Parathyroid adenoma (tissue), 2 donors: ENCODE results near the gene USP28.
A peak's percentile ranks its signal among the peaks of the same experiment; 100 is the strongest.

Source experiments
- H2AFZ ChIP-seq: fragments of 300-600 bp; sonication (generic); one replicate; pipeline ENCODE4 v1.7.0; 2017; ENCODE audit warnings: antibody characterized with exemption, mild to moderate bottlenecking
- H3K27ac ChIP-seq: fragments of 300-600 bp; sonication (generic); one replicate; pipeline ENCODE4 v1.7.0; 2017
- H3K27me3 ChIP-seq: fragments of 300-600 bp; sonication (generic); one replicate; pipeline ENCODE4 v1.7.0; 2017; ENCODE audit warnings: low read length; ENCODE audit not compliant: control insufficient read depth, insufficient read depth
- H3K36me3 ChIP-seq: fragments of 300-600 bp; sonication (generic); one replicate; pipeline ENCODE4 v1.7.0; 2017; ENCODE audit warnings: low read length; ENCODE audit not compliant: control insufficient read depth, insufficient read depth
- H3K4me1 ChIP-seq: fragments of 300-600 bp; sonication (generic); one replicate; pipeline ENCODE4 v1.7.0; 2017; ENCODE audit warnings: control low read depth
- H3K4me2 ChIP-seq: fragments of 300-600 bp; sonication (generic); one replicate; pipeline ENCODE4 v1.7.0; 2017; ENCODE audit warnings: low read length
- H3K4me3 ChIP-seq: fragments of 300-600 bp; sonication (generic); one replicate; pipeline ENCODE4 v1.7.0; 2017; ENCODE audit warnings: low read depth, low read length
- H3K79me2 ChIP-seq: fragments of 300-600 bp; sonication (generic); one replicate; pipeline ENCODE4 v1.7.0; 2017; ENCODE audit warnings: control low read depth
- H3K9ac ChIP-seq: fragments of 300-600 bp; sonication (generic); one replicate; pipeline ENCODE4 v1.7.0; 2017; ENCODE audit warnings: mild to moderate bottlenecking
- H3K9me3 ChIP-seq: fragments of 300-600 bp; sonication (generic); one replicate; pipeline ENCODE4 v1.7.0; 2017; ENCODE audit warnings: low read length; ENCODE audit not compliant: control insufficient read depth
- TF ChIP-seq, protein P1 (sequence below): fragments of 300-600 bp; sonication (generic); IDR thresholded peaks from one replicate; pipeline ENCODE4 v1.7.0; 2017; ENCODE audit warnings: antibody characterized with exemption, mild to moderate bottlenecking
- donor health status: primary hyperparathyroidism.

Gene USP28

DNA sequence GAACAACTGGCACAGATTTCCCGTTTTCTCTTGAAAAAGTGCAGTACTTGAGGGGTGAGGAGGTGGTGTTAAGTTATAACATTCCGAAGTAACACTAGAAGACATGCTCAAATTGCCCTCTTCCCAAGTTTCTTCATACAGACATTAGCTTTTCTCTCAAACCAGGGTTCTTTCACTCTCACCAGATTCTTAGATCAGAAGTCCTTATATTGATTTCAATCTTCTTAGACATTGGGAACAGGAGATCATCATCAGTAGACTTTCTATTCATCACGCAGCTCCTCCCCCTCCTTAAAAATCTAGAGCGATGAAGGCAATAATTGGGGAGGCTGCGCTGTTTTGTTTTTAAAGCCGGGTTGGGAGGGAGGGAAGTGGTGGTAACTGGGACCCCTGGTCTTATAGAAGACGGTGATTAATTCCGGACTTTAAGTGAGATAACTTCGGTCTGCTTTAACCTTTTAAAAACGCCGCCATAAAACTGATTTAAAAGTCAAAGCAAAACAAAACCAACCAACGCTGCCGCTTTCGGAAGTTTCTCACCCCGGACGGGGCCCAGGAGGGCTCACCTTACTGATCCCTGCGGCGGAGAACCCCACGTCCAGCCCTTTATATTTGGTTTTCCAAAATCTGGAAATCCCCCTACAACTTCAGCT lies 665 bp downstream of the USP28 start:
- H3K79me2 ChIP-seq, result peaks cover 2% of the 10 kb centered on the region
- peak overlapping the region; percentile 69 for H3K4me2 ChIP-seq
- no peak overlapping the region for H3K9ac ChIP-seq
- no peaks in the 10 kb centered on the region for H3K4me1 ChIP-seq
- peak overlapping the region; percentile 70 for H2AFZ ChIP-seq
- TF ChIP-seq, protein P1, sequence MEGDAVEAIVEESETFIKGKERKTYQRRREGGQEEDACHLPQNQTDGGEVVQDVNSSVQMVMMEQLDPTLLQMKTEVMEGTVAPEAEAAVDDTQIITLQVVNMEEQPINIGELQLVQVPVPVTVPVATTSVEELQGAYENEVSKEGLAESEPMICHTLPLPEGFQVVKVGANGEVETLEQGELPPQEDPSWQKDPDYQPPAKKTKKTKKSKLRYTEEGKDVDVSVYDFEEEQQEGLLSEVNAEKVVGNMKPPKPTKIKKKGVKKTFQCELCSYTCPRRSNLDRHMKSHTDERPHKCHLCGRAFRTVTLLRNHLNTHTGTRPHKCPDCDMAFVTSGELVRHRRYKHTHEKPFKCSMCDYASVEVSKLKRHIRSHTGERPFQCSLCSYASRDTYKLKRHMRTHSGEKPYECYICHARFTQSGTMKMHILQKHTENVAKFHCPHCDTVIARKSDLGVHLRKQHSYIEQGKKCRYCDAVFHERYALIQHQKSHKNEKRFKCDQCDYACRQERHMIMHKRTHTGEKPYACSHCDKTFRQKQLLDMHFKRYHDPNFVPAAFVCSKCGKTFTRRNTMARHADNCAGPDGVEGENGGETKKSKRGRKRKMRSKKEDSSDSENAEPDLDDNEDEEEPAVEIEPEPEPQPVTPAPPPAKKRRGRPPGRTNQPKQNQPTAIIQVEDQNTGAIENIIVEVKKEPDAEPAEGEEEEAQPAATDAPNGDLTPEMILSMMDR, result no peak
- no peaks in the 10 kb centered on the region for H3K9me3 ChIP-seq
- H3K36me3 ChIP-seq, result no peaks in the 10 kb centered on the region
- peak overlapping the region; percentile 62 for H3K4me3 ChIP-seq
- no peak overlapping the region for H3K27ac ChIP-seq
- H3K27me3 ChIP-seq, result no peaks in the 10 kb centered on the region

- no peak overlapping the region for H3K9ac ChIP-seq
- no peak overlapping the region for H3K27ac ChIP-seq
- no peaks in the 10 kb centered on the region for H3K4me1 ChIP-seq
Measured at GRCh38 chr11:113874096-113874495, 1.3 kb downstream of the USP28 start.

GRCh38 chr11:113873236-113873626 lies 2.1 kb downstream of the USP28 start:
- no peaks in the 10 kb centered on the region for H3K9me3 ChIP-seq
- H3K79me2 ChIP-seq, result peaks cover 2% of the 10 kb centered on the region
- no peak overlapping the region for H3K4me2 ChIP-seq
- TF ChIP-seq, protein P1, result no peak
- H3K4me3 ChIP-seq, result no peak overlapping the region
- H3K36me3 ChIP-seq, result no peaks in the 10 kb centered on the region
- H3K9ac ChIP-seq, result no peak overlapping the region
- no peaks in the 10 kb centered on the region for H3K27me3 ChIP-seq
- H3K4me1 ChIP-seq, result no peaks in the 10 kb centered on the region
- H2AFZ ChIP-seq, result no peak overlapping the region
- H3K27ac ChIP-seq, result no peak overlapping the region

More at GRCh38 chr11:113874096-113874495, 1.3 kb downstream of the USP28 start:
- Histone ChIP-seq H3K4me3 (no peak overlapping the region), H3K27me3 (no peaks in the 10 kb centered on the region), H3K79me2 (peaks cover 2% of the 10 kb centered on the region), H2AFZ (no peak overlapping the region), H3K9me3 (no peaks in the 10 kb centered on the region), H3K4me2 (peak overlapping the region; percentile 69), H3K36me3 (no peaks in the 10 kb centered on the region)
- TF ChIP-seq, protein P1, result no peak

- Histone ChIP-seq H3K36me3 (no peaks in the 10 kb centered on the region), H3K4me3 (no peak overlapping the region), H3K27ac (no peak overlapping the region), H2AFZ (no peak overlapping the region), H3K9ac (no peak overlapping the region), H3K9me3 (no peaks in the 10 kb centered on the region), H3K79me2 (peaks cover 2% of the 10 kb centered on the region), H3K4me2 (no peak overlapping the region), H3K27me3 (no peaks in the 10 kb centered on the region), H3K4me1 (no peaks in the 10 kb centered on the region)
- TF ChIP-seq, protein P1, result no peak
Measured at GRCh38 chr11:113871336-113871735, 4.0 kb downstream of the USP28 start.
